GM21390 (cell line): ENCODE data around the gene CALCOCO2.
"Not testable (repeated sequence)": the region's sequence is repeated elsewhere in the genome, so short reads cannot be mapped to it uniquely, and the experiment has no call there.

Experiments
- ATAC-seq: cut with Tn5 transposase; IDR thresholded peaks from one replicate; pipeline ENCODE4 v1.9.1; 2021; ENCODE audit not compliant: unreplicated experiment

CALCOCO2 gene

GRCh38 chr17:48820936-48821335 lies 9.9 kb upstream of the CALCOCO2 start:
- ATAC-seq = not testable (repeated sequence)

GRCh38 chr17:48825446-48826381 lies 5.1 kb upstream of the CALCOCO2 start:
- no peak for ATAC-seq

GRCh38 chr17:48831549-48831883 lies 681 bp downstream of the CALCOCO2 start:
- ATAC-seq = no peak

GRCh38 chr17:48834973-48835372 lies 4.1 kb downstream of the CALCOCO2 start:
- no peak for ATAC-seq

GRCh38 chr17:48835971-48836370 lies 5.1 kb downstream of the CALCOCO2 start:
- ATAC-seq = no peak

- not testable (repeated sequence) for ATAC-seq
Observed at GRCh38 chr17:48837458-48837857, 6.6 kb downstream of the CALCOCO2 start.

- no peak for ATAC-seq
Observed at GRCh38 chr17:48840441-48840840, 9.6 kb downstream of the CALCOCO2 start.

GRCh38 chr17:48841395-48841831 lies 10.6 kb downstream of the CALCOCO2 start:
- peak; percentile 83 for ATAC-seq

GRCh38 chr17:48842746-48843145 lies 11.9 kb downstream of the CALCOCO2 start:
- no peak for ATAC-seq

- no peak for ATAC-seq
Observed at GRCh38 chr17:48843187-48843900, 12.5 kb downstream of the CALCOCO2 start.

- no peak for ATAC-seq
Observed at GRCh38 chr17:48850792-48851323, 20.0 kb downstream of the CALCOCO2 start.

- no peak for ATAC-seq
Observed at GRCh38 chr17:48854774-48855476, 24.1 kb downstream of the CALCOCO2 start.

- no peak for ATAC-seq
Observed at GRCh38 chr17:48856122-48856821, 25.4 kb downstream of the CALCOCO2 start.

GRCh38 chr17:48860034-48860433 lies 29.2 kb downstream of the CALCOCO2 start:
- no peak for ATAC-seq

GRCh38 chr17:48860456-48860855 lies 29.6 kb downstream of the CALCOCO2 start:
- ATAC-seq = no peak

GRCh38 chr17:48868916-48869500 lies 38.2 kb downstream of the CALCOCO2 start:
- no peak for ATAC-seq

- no peak for ATAC-seq
Observed at GRCh38 chr17:48869821-48870318, 39.0 kb downstream of the CALCOCO2 start.

- no peak for ATAC-seq
Observed at GRCh38 chr17:48871035-48871550, 40.3 kb downstream of the CALCOCO2 start.

- no peak for ATAC-seq
Observed at GRCh38 chr17:48871551-48872351, 40.9 kb downstream of the CALCOCO2 start.
